PC-3 (cell line): Measurements from ENCODE around the gene UTRN. TPM values are rescaled to one million over a fixed set of nuclear protein-coding genes. Genes with fewer than 3 reads are reported as not detected.

Experiments
- ATAC-seq: fragments of 200-7000 bp; cut with Tn5 transposase; 2 replicates; pipeline ENCODE4 v1.9.1; 2020; ENCODE audit warnings: mild to moderate bottlenecking, moderate library complexity
- BruUV-seq: library from RNA; stranded (reverse); fragments of 400-500 nt; replicated peaks from 2 replicates; lab custom pipeline; 2021; lab: Mats Ljungman, UMichigan
- CTCF ChIA-PET: fragments of 300-600 bp; sonication (Branson Sonifier 250); formaldehyde crosslinking; loops from one replicate; lab custom pipeline; 2022; ENCODE audit warnings: antibody characterized with exemption; lab: Charles Lee
- POLR2A ChIA-PET: fragments of 300-600 bp; sonication (Branson Sonifier 250); formaldehyde crosslinking; loops from one replicate; lab custom pipeline; 2022; ENCODE audit warnings: antibody characterized with exemption; ENCODE audit not compliant: unreplicated experiment; lab: Charles Lee
- DNase-seq: peaks from one replicate; pipeline ENCODE4 v3.0.0-alpha.2; 2015
- H2AFZ ChIP-seq: fragments of 300-600 bp; sonication (generic); 2 replicates; pipeline ENCODE4 v1.6.0; 2016; ENCODE audit warnings: antibody characterized with exemption, low read length
- H3F3A ChIP-seq: fragments of 300-600 bp; sonication (generic); one replicate; pipeline ENCODE4 v1.6.0; 2017; ENCODE audit warnings: antibody characterized with exemption, low read length, control low read depth, mild to moderate bottlenecking; ENCODE audit not compliant: unreplicated experiment
- H3K27ac ChIP-seq: fragments of 300-600 bp; sonication (generic); 2 replicates; pipeline ENCODE4 v1.5.1; 2016; ENCODE audit warnings: mild to moderate bottlenecking, low read length
- H3K27me3 ChIP-seq: fragments of 300-600 bp; sonication (generic); 2 replicates; pipeline ENCODE4 v1.6.1; 2016; ENCODE audit warnings: low read length, mixed read lengths
- H3K36me3 ChIP-seq: fragments of 300-600 bp; sonication (generic); 2 replicates; pipeline ENCODE4 v1.6.1; 2016; ENCODE audit warnings: low read depth, mixed run types, low read length, mixed read lengths
- H3K4me1 ChIP-seq: fragments of 300-600 bp; sonication (generic); 2 replicates; pipeline ENCODE4 v1.5.1; 2016; ENCODE audit warnings: low read length; ENCODE audit not compliant: insufficient read depth
- H3K4me2 ChIP-seq: fragments of 300-600 bp; sonication (generic); 2 replicates; pipeline ENCODE4 v1.6.0; 2016; ENCODE audit warnings: low read length
- H3K4me3 ChIP-seq: fragments of 300-600 bp; sonication (generic); 2 replicates; pipeline ENCODE4 v1.5.1; 2016; ENCODE audit warnings: mild to moderate bottlenecking, low read length, mixed read lengths
- H3K79me2 ChIP-seq: fragments of 300-600 bp; sonication (generic); 2 replicates; pipeline ENCODE4 v1.6.1; 2017; ENCODE audit warnings: low read length, mixed read lengths
- H3K9ac ChIP-seq: fragments of 300-600 bp; sonication (generic); 2 replicates; pipeline ENCODE4 v1.6.0; 2016; ENCODE audit warnings: mild to moderate bottlenecking, low read length
- H3K9me2 ChIP-seq: fragments of 300-600 bp; sonication (generic); replicated peaks from 2 replicates; pipeline ENCODE4 v1.6.1; 2016; ENCODE audit warnings: mixed run types, low read length, mixed read lengths
- H3K9me3 ChIP-seq: fragments of 300-600 bp; sonication (generic); 2 replicates; pipeline ENCODE4 v1.6.1; 2016; ENCODE audit warnings: low read length, mixed read lengths
- H4K20me1 ChIP-seq: fragments of 300-600 bp; sonication (generic); 2 replicates; pipeline ENCODE4 v1.6.1; 2016; ENCODE audit warnings: low read length, mixed read lengths
- CTCF ChIP-seq: fragments of 300-600 bp; sonication (generic); conservative IDR thresholded peaks from 2 replicates; pipeline ENCODE4 v1.5.1; 2017; ENCODE audit warnings: antibody characterized with exemption, low read depth, mild to moderate bottlenecking, low read length
- EZH2 ChIP-seq: fragments of 300-600 bp; sonication (generic); IDR thresholded peaks from one replicate; pipeline ENCODE4 v1.6.1; 2017; ENCODE audit warnings: antibody characterized with exemption, mild to moderate bottlenecking, low read length; ENCODE audit not compliant: unreplicated experiment
- EZH2phosphoT487 ChIP-seq: fragments of 300-600 bp; sonication (generic); IDR thresholded peaks from 2 replicates; pipeline ENCODE4 v1.6.1; 2018; ENCODE audit warnings: mild to moderate bottlenecking, antibody characterized with exemption, low read length, borderline replicate concordance
- intact Hi-C: fragments of 100-400 bp; cut with micrococcal nuclease; formaldehyde crosslinking; loops from 2 replicates; pipeline ENCODE4 v1.9.0; 2023
- total RNA-seq: library from RNA; depleted of rRNA; stranded (reverse); fragments of >200 nt; gene quantifications from 2 replicates; pipeline ENCODE4 v1.2.3, GENCODE V29; 2014

Gene UTRN
- total RNA-seq, 1 experiment from 2014 or later, result 58.3 TPM

DNA sequence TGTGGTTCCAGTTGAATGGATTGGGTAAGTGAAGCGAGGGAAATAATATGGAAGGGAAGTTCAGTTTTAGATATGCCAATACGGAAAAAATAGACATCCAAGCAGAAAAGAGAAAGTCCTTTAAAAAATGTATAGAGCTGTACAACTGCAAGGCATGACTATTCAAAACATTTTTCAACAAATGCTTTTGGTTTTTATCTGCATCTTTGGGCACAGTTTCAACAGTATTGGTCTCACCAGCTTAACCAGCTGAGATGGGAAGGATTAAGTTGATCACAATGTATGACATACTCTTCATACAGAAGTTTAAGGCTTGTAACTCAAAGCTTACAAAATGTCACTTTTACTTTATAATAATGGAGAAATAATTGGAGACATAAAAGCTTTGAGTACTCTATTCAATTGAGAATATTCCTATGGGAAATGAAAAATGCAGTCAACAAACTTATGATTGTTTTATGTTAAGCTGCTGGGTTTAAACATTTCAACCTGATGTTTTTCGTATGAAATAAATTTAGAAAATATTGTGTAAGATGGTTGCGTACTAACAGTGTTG lies 16.3 kb upstream of the UTRN start:
- Histone ChIP-seq H3K4me3 (no peak overlapping the region), H3K9ac (no peak overlapping the region), H2AFZ (no peak overlapping the region), H3F3A (no peaks in the 10 kb centered on the region), H3K36me3 (no peaks in the 10 kb centered on the region), H3K4me2 (no peak overlapping the region), H3K9me3 (no peaks in the 10 kb centered on the region), H3K4me1 (peaks cover 25% of the 10 kb centered on the region), H3K27me3 (no peaks in the 10 kb centered on the region), H3K9me2 (no peaks in the 10 kb centered on the region), H3K27ac (no peak overlapping the region), H4K20me1 (no peaks in the 10 kb centered on the region), H3K79me2 (no peaks in the 10 kb centered on the region)
- DNase-seq (no peak), ATAC-seq (no peak)
- no TSS peak for BruUV-seq
- CTCF ChIA-PET, result no interaction called here
- POLR2A ChIA-PET, result interaction anchor here (0.7 kb wide), 1 partner anchor 18 kb away, joined by 3 read pairs; no protein-coding TSS in a partner anchor
- intact Hi-C loops, result loop anchor here (5.0 kb wide), 1 partner anchor 52 kb away; no protein-coding TSS in a partner anchor
- TF ChIP-seq CTCF, result no peak

DNA sequence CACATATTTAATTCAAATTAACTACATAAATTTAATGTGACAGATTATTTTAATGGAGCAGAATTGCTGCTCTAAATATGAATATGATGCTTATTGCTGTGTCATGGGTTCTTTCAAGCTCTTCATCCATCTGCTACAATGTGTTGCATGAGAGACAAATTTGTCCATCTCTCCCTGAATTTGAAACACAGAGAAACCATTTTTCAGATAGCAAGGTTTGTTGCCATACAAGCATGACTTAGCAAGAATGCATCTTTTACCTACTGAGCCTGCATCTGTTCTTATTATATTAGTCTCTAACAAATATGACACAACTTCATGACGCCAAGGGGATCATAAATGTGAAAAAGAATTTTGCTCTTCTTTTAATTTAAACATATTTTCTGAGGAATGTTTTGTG lies 8.0 kb upstream of the UTRN start:
- Histone ChIP-seq H3K9ac (no peak overlapping the region), H4K20me1 (no peaks in the 10 kb centered on the region), H3K27me3 (no peaks in the 10 kb centered on the region), H3K9me2 (no peaks in the 10 kb centered on the region), H3K4me3 (no peak overlapping the region), H3K4me1 (peaks cover 12% of the 10 kb centered on the region), H3K27ac (no peak overlapping the region), H3F3A (no peaks in the 10 kb centered on the region), H3K9me3 (no peaks in the 10 kb centered on the region), H2AFZ (no peak overlapping the region), H3K36me3 (no peaks in the 10 kb centered on the region), H3K79me2 (no peaks in the 10 kb centered on the region), H3K4me2 (no peak overlapping the region)
- intact Hi-C loops, result no loop called here
- CTCF ChIA-PET, result no interaction called here
- no peak for TF ChIP-seq EZH2phosphoT487
- no peak for TF ChIP-seq CTCF
- TF ChIP-seq EZH2, result no peak
- DNase-seq, result no peak
- POLR2A ChIA-PET, result no interaction called here
- no TSS peak for BruUV-seq
- no peak for ATAC-seq

DNA sequence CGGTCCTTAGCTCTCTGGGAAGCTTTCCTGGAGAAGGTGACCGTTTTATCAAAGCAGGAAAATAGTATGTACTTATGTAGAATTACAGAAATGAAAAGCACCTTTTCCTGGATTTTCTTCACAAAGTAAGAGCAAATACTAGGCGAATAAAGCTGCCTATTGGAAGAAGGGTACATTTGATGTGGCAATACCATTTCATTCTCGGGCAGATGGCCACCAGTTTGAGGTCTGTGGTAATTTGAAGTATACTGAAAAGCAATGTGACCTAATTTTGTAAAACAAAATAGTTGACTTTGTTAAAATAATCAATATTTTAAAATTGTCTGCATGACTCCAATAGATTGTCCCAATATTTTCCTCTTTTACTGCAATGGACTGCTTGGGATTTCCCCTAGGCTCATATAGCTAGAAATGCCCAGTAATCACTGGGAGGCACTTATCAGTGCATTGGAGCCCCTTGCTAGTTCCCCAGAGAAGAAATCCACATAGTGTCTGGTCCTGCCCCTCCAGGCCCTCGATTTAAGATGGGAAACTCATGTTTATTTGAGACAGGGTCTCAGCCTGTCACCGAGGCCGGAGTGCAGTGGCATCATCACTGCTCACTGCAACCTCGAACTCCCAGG lies 7.4 kb upstream of the UTRN start:
- Histone ChIP-seq H3K4me1 (peaks cover 12% of the 10 kb centered on the region), H3K36me3 (no peaks in the 10 kb centered on the region), H3K79me2 (no peaks in the 10 kb centered on the region), H3K9ac (no peak overlapping the region), H2AFZ (no peak overlapping the region), H3K9me2 (no peaks in the 10 kb centered on the region), H3K27ac (no peak overlapping the region), H4K20me1 (no peaks in the 10 kb centered on the region), H3K4me3 (no peak overlapping the region), H3K4me2 (no peak overlapping the region), H3K9me3 (no peaks in the 10 kb centered on the region), H3F3A (no peaks in the 10 kb centered on the region), H3K27me3 (no peaks in the 10 kb centered on the region)
- intact Hi-C loops, result no loop called here
- ChIA-PET POLR2A (no interaction called here), CTCF (no interaction called here)
- TF ChIP-seq EZH2, result no peak
- TF ChIP-seq EZH2phosphoT487, result no peak
- TF ChIP-seq CTCF, result no peak
- DNase-seq (no peak), ATAC-seq (no peak)
- no TSS peak for BruUV-seq
